CMK (cell line): Measurements from ENCODE around the gene RAPSN.

Experiments
- DNase-seq: peaks from one replicate; pipeline ENCODE4 v3.0.0-alpha.2; 2010; ENCODE audit warnings: low read depth

RAPSN gene

GRCh38 chr11:47448566-47449427 is at the start of gene RAPSN:
Gene RAPSN, minus strand, starts transcription at chr11:47449136. Its CDS starts 172 bp downstream, at chr11:47448964.
- DNase-seq: no peak

DNA sequence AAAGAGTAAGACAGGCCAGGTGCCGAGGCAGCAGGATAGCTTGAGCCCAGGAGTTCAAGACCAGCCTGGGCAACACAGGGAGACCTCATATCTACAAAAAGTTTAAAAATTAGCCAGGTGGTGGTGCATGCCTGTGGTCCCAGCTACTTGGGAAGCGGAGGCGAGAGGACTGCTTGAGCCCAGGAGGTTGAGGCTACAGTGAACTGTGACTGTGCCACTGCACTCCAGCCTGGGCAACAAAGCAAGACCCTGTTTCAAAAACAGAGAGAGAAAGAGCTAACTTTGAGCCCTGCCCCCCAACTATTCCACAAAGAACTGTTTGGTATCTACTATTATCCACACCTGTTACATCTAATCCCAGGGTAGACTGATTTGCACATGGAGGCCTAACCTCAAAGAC is 49.2 kb upstream of the RAPSN start:
- DNase-seq: no peak

GRCh38 chr11:47496808-47497207 is 47.9 kb upstream of the RAPSN start:
- DNase-seq: no peak

- no peak for DNase-seq
Measured at GRCh38 chr11:47495856-47496217, 46.9 kb upstream of the RAPSN start.

DNA sequence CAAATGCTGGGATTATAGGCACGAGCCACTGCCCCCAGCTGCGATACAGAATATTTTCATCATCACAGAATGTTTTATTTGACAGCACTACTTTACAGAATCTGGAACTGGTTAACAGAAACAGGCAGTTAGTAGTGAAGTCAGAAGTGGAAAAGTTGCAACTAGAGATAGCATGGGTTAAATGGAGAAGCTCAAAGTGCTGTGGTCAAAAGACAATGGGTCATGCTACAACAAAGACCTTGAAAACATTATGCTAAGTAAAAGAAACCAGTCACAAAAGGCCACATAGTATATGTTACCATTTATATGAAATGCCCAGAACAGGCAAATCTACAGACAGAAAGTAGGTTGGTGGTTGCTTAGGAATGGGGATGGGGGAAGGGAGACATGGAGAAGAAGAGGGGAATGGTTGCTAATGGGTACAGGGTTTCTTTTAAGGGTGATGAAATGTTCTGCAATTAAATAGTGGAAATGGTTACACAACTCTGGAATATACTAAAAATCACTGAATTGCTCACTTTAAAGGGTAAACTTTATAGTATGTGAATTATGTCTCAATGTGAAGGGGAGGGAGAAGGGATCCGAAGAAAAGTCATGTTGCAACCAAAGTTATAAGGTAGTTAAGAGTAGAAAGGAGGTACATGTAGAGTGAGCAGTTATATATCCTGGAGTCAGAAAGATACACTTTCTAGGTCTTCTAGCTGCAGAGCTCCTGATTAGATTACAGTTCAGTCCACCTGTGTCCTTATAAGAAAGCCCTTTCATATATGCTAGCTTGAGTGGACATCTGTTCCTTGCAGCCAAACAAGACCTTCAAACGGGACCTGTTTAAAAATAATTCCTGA is 46.3 kb upstream of the RAPSN start:
- no peak for DNase-seq

DNA sequence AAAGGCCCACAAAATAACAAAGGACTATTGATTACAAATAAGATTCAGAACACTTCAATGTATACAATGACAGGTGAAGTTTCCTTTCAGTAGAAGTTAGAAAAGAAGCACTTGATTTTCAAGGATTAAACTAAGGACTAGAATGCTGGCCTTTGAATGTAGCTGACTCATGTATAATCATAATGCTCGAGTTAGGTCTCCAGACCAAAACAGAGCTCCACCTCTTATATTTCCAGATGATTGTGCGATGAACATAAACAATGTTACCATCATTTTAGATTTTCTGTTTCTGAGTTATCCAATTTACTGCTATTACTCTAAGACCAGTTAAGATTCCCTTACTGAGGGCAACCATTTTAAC is 40.4 kb upstream of the RAPSN start:
- no peak for DNase-seq

GRCh38 chr11:47488674-47489394 is 39.9 kb upstream of the RAPSN start:
- no peak for DNase-seq

DNA sequence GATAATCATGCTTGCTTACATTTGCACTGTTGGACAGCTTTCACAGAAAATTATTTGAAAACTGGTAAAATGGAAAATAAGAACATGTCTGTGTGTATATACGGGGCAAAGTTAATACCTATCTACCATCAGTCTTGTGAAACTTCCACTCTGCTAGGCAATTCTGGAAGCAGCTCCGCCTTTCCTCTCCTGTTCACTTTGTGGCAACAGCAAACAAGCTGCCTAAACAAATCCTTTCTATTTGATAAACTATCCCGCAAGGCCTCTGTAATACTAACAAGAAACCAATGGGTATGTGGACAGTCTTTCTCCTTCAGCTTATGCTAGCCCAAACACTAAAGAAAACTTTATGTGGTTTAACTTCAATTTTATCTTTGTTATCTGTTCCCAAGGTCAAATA is 39.2 kb upstream of the RAPSN start:
- no peak for DNase-seq

DNA sequence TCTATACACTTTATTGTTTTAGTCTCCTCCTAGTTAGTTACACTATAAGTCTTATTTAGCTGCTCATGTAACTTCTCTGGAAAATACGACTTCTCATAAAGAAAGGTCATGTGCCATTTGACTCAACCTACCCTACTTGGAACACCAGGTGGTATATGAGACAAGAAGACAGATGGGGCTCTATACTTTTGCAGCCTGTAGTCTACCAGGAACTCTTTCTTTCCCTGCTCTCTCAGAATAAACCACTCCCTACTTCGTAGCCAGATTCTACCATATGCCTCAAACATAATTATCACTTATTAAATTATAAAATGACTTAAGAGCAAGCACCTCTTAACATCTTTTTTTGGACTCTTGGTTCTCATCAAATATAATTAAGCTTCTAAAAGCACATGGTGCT is 38.5 kb upstream of the RAPSN start:
- DNase-seq: no peak

DNA sequence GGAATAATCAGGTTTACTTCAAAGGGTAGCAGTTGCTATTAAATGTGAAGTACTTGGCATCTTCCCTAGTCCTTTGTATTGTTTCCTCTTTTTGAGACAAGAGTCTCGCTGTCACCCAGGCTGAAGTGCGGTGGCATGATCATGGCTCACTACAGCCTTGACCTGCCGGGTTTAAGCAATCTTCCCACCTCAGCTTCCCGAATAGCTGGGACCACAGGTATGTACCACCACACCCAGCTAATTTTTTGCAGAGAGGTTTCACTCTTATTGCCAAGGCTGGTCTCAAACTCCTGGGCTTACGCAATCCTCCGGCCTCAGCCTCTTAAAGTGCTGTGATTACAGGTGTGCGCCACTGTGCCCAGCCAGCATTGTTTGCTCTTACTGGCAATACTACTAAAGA is 36.2 kb upstream of the RAPSN start:
- no peak for DNase-seq

DNA sequence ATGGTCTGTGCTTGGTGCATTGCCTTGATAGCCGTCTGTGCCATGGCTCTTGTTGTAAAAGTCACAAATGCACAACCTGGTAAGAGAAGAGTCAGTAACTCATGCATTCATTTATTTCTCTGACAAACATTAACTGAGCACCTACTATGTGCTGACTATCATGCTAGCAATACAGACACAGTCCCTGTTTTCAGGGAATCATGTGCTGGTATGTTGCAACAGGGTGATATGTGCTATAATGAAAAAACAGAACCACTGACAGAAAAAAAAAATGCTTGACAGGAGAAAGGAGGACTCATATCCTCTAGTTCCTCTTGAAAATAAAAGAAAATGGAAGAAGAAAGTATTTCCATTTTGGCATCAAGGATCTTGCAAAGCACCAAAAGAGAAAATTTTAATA is 34.5 kb upstream of the RAPSN start:
- DNase-seq: no peak

- DNase-seq: no peak
Measured at GRCh38 chr11:47480762-47481161, 31.8 kb upstream of the RAPSN start.

DNA sequence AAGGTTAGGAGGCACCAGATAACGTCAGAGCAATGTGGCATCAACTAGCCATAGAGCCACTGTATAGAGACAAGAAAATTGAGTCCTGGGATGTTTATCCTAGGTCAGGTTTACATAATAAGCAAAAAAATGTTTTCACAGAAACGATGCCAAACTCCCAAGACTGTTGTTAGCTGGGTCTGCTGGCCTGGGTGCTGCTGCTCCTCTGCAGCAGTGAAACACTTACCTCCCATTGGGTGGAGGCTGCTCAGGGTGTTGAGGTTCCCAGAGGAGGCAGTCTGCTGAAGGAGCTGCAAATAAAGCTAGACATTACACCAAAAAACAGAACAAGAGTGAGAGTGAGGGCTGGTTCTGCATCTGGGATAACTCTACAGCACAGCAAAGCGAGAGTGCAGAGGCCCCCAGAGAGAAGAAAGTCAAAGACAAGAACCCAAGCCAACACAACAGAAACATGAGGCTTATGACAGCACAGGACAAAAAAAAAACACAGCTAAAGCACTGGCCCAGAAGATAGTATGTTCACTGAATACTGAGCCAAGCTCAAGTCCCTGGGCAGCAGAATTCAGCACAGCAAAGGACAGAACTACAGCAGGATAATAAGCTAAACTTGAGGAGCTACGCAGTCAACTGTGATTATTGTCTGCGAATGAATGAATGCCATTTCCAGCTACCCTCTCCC is 29.9 kb upstream of the RAPSN start:
- no peak for DNase-seq

- DNase-seq: no peak
Measured at GRCh38 chr11:47477753-47478152, 28.8 kb upstream of the RAPSN start.

DNA sequence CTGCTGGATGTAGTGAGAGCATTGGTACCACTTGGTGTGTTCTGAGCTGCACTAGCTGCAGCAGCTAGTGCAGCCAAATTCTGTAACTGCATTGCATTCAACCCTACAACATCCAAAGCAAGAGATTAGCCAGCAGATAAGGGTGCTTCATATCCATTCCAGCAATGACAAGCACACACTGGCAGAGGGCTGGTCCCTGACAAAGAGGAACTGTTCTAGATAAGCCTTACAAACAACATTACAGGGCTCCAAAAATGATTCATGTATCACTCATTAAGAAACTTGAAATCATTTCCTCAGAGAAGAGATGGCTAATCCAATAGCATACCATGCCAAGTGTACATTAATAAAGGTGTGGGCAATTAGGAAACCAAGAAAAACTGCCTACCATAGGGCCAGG is 28.4 kb upstream of the RAPSN start:
- no peak for DNase-seq

DNA sequence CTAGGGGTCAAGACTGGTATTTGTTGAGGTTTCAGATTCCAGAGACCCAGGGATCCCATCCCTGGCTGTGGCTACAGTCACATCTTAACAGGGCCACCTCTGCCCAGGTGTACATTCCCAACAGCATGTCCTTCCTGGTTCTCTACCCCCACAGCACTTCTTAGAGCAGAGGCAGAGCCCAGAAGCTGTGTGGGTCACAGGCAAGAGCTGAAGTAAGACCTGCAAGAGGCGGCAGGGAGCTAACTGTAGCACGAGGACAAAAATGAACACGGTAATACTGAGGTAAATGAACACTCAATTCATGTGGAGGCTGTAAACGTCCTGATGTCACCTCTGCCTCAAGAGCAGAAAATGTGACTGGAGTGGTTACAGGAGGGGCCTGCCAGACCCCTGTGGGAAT is 21.7 kb upstream of the RAPSN start:
- DNase-seq: no peak

GRCh38 chr11:47469361-47470179 is 20.6 kb upstream of the RAPSN start:
- DNase-seq: no peak

DNA sequence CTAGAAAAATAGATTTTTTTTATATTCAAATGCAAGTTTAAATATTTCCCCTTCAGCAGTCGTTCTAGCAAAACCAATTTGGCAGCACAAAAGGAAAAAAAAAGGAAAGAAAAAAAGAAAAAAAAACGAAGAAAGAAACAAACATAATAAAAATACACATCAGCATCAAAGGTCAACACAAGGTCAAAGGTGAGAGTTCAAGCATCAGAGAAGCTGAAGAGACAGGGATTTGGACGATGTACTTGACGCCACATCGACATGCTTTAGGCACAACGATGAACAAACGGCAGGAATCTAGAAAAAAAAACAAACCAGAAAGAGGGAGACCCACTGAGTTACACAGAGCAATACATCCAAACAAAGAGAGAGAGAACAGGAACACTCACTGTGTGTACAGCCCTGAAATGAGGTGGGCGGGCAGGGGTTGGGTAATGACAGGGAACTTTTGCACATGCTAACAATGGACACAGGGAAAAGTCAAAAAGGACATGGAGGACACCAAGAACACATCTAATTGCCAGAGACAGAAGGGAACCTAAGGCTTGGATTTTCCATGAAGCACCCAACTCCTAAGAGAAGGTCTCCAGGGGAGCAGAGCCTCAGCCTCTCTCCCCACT is 19.8 kb upstream of the RAPSN start:
- DNase-seq: no peak

DNA sequence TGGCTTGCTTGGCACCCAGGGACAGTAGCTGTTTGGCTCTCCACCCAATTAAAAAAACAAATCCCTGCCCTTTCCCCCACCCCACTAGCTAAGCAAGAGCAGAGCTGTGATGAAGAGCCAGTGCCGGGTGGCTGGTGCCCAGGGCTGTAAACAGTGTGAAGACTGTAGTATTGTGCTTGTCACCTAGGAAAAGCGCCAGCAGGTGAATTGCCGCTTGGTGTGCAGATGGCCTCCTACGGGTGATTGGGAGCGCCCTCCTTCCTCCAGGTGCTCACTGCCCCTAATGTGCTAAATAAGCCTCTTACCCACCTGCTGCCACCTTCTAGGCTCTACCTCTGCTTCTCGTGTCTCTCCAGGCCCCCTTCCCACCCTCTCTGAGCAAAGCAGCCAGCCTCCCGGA is 18.4 kb upstream of the RAPSN start:
- DNase-seq: no peak

GRCh38 chr11:47466701-47467250 is 17.8 kb upstream of the RAPSN start:
- DNase-seq: no peak

GRCh38 chr11:47466201-47466600 is 17.3 kb upstream of the RAPSN start:
- no peak for DNase-seq
